ENCODE measurements around the gene PTPRG.
"Not testable (repeated sequence)": the region's sequence is repeated elsewhere in the genome, so short reads cannot be mapped to it uniquely, and the experiment has no call there.

Gene PTPRG

GRCh38 chr3:62032738-62033137, 471.4 kb downstream of the PTPRG start:
- Histone ChIP-seq H3K4me1 (ENCODE audit: low read length) (no peaks in the 10 kb centered on the region), H3K4me2 (ENCODE audit: low read length) (no peak overlapping the region), H3K79me2 (ENCODE audit: low read length) (no peaks in the 10 kb centered on the region), H3K27ac (ENCODE audit: low read length) (no peak overlapping the region), H3K9me3 (ENCODE audit: insufficient read depth, low read length) (no peaks in the 10 kb centered on the region), H3K27me3 (ENCODE audit: low read depth, low read length) (no peaks in the 10 kb centered on the region), H3K9ac (ENCODE audit: low read length) (no peak overlapping the region), H2AFZ (ENCODE audit: low read depth, low read length) (no peak overlapping the region), H3K4me3 (ENCODE audit: low read length) (no peak overlapping the region), H4K20me1 (ENCODE audit: insufficient read depth, low read length) (no peaks in the 10 kb centered on the region), H3K36me3 (replicated peaks; ENCODE audit: low read depth, low read length) (no peaks in the 10 kb centered on the region)
- TF ChIP-seq CTCF (IDR thresholded peaks at IDR 0.05; ENCODE audit: low read depth, low read length) (no peak), EZH2phosphoT487 (IDR thresholded peaks at IDR 0.05; ENCODE audit: low read depth) (no peak)

GRCh38 chr3:62035402-62036057, 474.2 kb downstream of the PTPRG start:
- Histone ChIP-seq H3K79me2 (ENCODE audit: low read length) (no peaks in the 10 kb centered on the region), H3K27ac (ENCODE audit: low read length) (no peak overlapping the region), H3K4me1 (ENCODE audit: low read length) (no peaks in the 10 kb centered on the region), H3K9me3 (ENCODE audit: insufficient read depth, low read length) (no peaks in the 10 kb centered on the region), H2AFZ (ENCODE audit: low read depth, low read length) (no peak overlapping the region), H3K36me3 (replicated peaks; ENCODE audit: low read depth, low read length) (no peaks in the 10 kb centered on the region), H3K9ac (ENCODE audit: low read length) (no peak overlapping the region), H3K27me3 (ENCODE audit: low read depth, low read length) (no peaks in the 10 kb centered on the region), H4K20me1 (ENCODE audit: insufficient read depth, low read length) (no peaks in the 10 kb centered on the region), H3K4me3 (ENCODE audit: low read length) (no peak overlapping the region), H3K4me2 (ENCODE audit: low read length) (no peak overlapping the region)
- TF ChIP-seq EZH2phosphoT487 (IDR thresholded peaks at IDR 0.05; ENCODE audit: low read depth) (no peak), CTCF (IDR thresholded peaks at IDR 0.05; ENCODE audit: low read depth, low read length) (no peak)

GRCh38 chr3:62036726-62037125, 475.4 kb downstream of the PTPRG start:
- no peak overlapping the region for H3K27ac ChIP-seq (ENCODE audit: low read length)
- no peaks in the 10 kb centered on the region for H3K9me3 ChIP-seq (ENCODE audit: insufficient read depth, low read length)
- no peak overlapping the region for H3K4me3 ChIP-seq (ENCODE audit: low read length)
- no peaks in the 10 kb centered on the region for H3K4me1 ChIP-seq (ENCODE audit: low read length)
- H3K79me2 ChIP-seq (ENCODE audit: low read length) = no peaks in the 10 kb centered on the region
- H4K20me1 ChIP-seq (ENCODE audit: insufficient read depth, low read length) = no peaks in the 10 kb centered on the region
- no peak overlapping the region for H3K9ac ChIP-seq (ENCODE audit: low read length)
- TF ChIP-seq EZH2phosphoT487 (IDR thresholded peaks at IDR 0.05; ENCODE audit: low read depth) = no peak
- no peak for TF ChIP-seq CTCF (IDR thresholded peaks at IDR 0.05; ENCODE audit: low read depth, low read length)
- H3K36me3 ChIP-seq (replicated peaks; ENCODE audit: low read depth, low read length) = no peaks in the 10 kb centered on the region
- H3K27me3 ChIP-seq (ENCODE audit: low read depth, low read length) = no peaks in the 10 kb centered on the region
- no peak overlapping the region for H2AFZ ChIP-seq (ENCODE audit: low read depth, low read length)
- H3K4me2 ChIP-seq (ENCODE audit: low read length) = no peak overlapping the region

GRCh38 chr3:62038798-62039197, 477.4 kb downstream of the PTPRG start:
- not testable (repeated sequence) for H3K9ac ChIP-seq (ENCODE audit: low read length); H3K4me2 ChIP-seq (ENCODE audit: low read length); H3K79me2 ChIP-seq (ENCODE audit: low read length); H3K9me3 ChIP-seq (ENCODE audit: insufficient read depth, low read length); H2AFZ ChIP-seq (ENCODE audit: low read depth, low read length); H3K27ac ChIP-seq (ENCODE audit: low read length); H3K36me3 ChIP-seq (replicated peaks; ENCODE audit: low read depth, low read length); H3K27me3 ChIP-seq (ENCODE audit: low read depth, low read length); H4K20me1 ChIP-seq (ENCODE audit: insufficient read depth, low read length); H3K4me3 ChIP-seq (ENCODE audit: low read length); H3K4me1 ChIP-seq (ENCODE audit: low read length)

Data from OCI-LY3 (cell line).